K562 (cell line): Measurements from ENCODE around the gene MRAS. TPM values are rescaled to one million over a fixed set of nuclear protein-coding genes. Genes with fewer than 3 reads are reported as not detected.

Experiments used
- ATAC-seq: fragments of 200-7000 bp; cut with Tn5 transposase; 3 replicates; pipeline ENCODE4 v1.9.1; 2020; ENCODE audit warnings: moderate library complexity
- BruUV-seq: library from RNA; stranded (reverse); fragments of 400-500 nt; replicated peaks from 2 replicates; lab custom pipeline; 2021; lab: Mats Ljungman, UMichigan
- CTCF ChIA-PET: fragments of 300-600 bp; formaldehyde crosslinking; extraction: SDS; loops from one replicate; lab custom pipeline; 2021; ENCODE audit warnings: low intra/inter-chr PET ratio; lab: Yijun Ruan, JAX
- POLR2A ChIA-PET: fragments of 300-600, 350-650 bp; sonication (Branson Sonifier 250); formaldehyde crosslinking; extraction: SDS; loops from one replicate; lab custom pipeline; 2021; ENCODE audit warnings: antibody characterized with exemption, inconsistent platforms; lab: Yijun Ruan, JAX
- DNase-seq, 4 experiments: peaks; one replicate each; pipeline versions ENCODE4 v3.0.0 to v3.0.0-alpha.2; 2011 to 2018; ENCODE audit warnings: low spot score in 3 of 4, mixed read lengths in 3 of 4; ENCODE audit errors: extremely low read depth in 1 of 4
- FAIRE-seq: peaks from 2 replicates; lab custom pipeline; 2011; peaks lifted over from hg19 to GRCh38; lab: Jason Lieb, UNC
- H2AFZ ChIP-seq: 2 replicates; pipeline ENCODE4 v1.6.0; 2011; ENCODE audit warnings: low read depth, low read length, control low read depth, inconsistent platforms
- H3K27ac ChIP-seq: fragments of 200-600 bp; 3 replicates; pipeline ENCODE4 v1.8.0; 2011; ENCODE audit warnings: low read depth, mild to moderate bottlenecking, control low read depth, inconsistent platforms, low read length, moderate library complexity, mixed read lengths; ENCODE audit errors: extremely low read depth
- H3K27me3 ChIP-seq, 2 experiments: fragments of 300-600 bp in 1 of 2; 2 replicates in 1 of 2; 3 replicates in 1 of 2; pipeline versions ENCODE4 v1.6.0 to v1.8.0; 2011; ENCODE audit warnings: inconsistent platforms in 2 of 2, low read length in 2 of 2, mild to moderate bottlenecking in 1 of 2, mixed read lengths in 1 of 2, moderate library complexity in 1 of 2; ENCODE audit not compliant: control insufficient read depth in 2 of 2, insufficient read depth in 2 of 2
- H3K36me3 ChIP-seq: fragments of 300-600 bp; 3 replicates; pipeline ENCODE4 v1.8.0; 2011; ENCODE audit warnings: mild to moderate bottlenecking, low read length, inconsistent platforms; ENCODE audit not compliant: control insufficient read depth, insufficient read depth
- H3K4me1 ChIP-seq, 2 experiments: fragments of 200-600 bp in 1 of 2; replicated peaks in 1 of 2; 2 replicates in 1 of 2; 3 replicates in 1 of 2; pipeline versions ENCODE4 v1.5.1 to v1.8.0; 2011; ENCODE audit warnings: inconsistent platforms in 2 of 2, low read length in 2 of 2, mild to moderate bottlenecking in 1 of 2, mixed read lengths in 1 of 2, moderate library complexity in 1 of 2; ENCODE audit not compliant: control insufficient read depth in 2 of 2, insufficient read depth in 2 of 2
- H3K4me2 ChIP-seq: 2 replicates; pipeline ENCODE4 v1.6.1; 2011; ENCODE audit warnings: low read length, control low read depth, inconsistent platforms, mixed read lengths; ENCODE audit not compliant: insufficient read depth
- H3K4me3 ChIP-seq: fragments of 200-600 bp; sonication (generic), shearing (Covaris generic); 2 replicates; pipeline ENCODE4 v1.5.1; 2016; ENCODE audit warnings: control low read depth, inconsistent platforms
- H3K79me2 ChIP-seq: fragments of 200-600 bp; 3 replicates; pipeline ENCODE4 v1.8.0; 2011; ENCODE audit warnings: low read length, inconsistent platforms; ENCODE audit not compliant: control insufficient read depth, insufficient read depth
- H3K9ac ChIP-seq, 2 experiments: 2 replicates each; pipeline versions ENCODE4 v1.6.0 to v1.6.1; 2011; ENCODE audit warnings: low read depth in 2 of 2, low read length in 2 of 2, control low read depth in 1 of 2, inconsistent platforms in 1 of 2, mild to moderate bottlenecking in 1 of 2, mixed read lengths in 1 of 2; ENCODE audit not compliant: insufficient read depth in 1 of 2
- H3K9me1 ChIP-seq: one replicate; pipeline ENCODE4 v1.6.0; 2011; ENCODE audit warnings: inconsistent platforms, mild to moderate bottlenecking, low read length, moderate library complexity; ENCODE audit not compliant: control insufficient read depth, insufficient read depth
- H3K9me3 ChIP-seq: replicated peaks from 2 replicates; pipeline ENCODE4 v1.5.1; 2011; ENCODE audit warnings: low read depth, low read length, inconsistent platforms; ENCODE audit not compliant: control insufficient read depth, insufficient read depth
- H4K20me1 ChIP-seq: replicated peaks from 2 replicates; pipeline ENCODE4 v1.6.1; 2011; ENCODE audit warnings: low read length, inconsistent platforms, mixed read lengths; ENCODE audit not compliant: control insufficient read depth, insufficient read depth
- ADNP ChIP-seq: fragments of 200-800 bp; sonication (Bioruptor generic); IDR thresholded peaks from 2 replicates; pipeline ENCODE4 v1.6.1; 2016; ENCODE audit warnings: missing genetic modification characterization, missing compliant biosample characterization
- CEBPB ChIP-seq: fragments of 450-650 bp; IDR thresholded peaks from 2 replicates; pipeline ENCODE4 v1.6.1; 2016; ENCODE audit warnings: missing genetic modification characterization, missing compliant biosample characterization
- CHD7 ChIP-seq: fragments of 200-600 bp; sonication (generic); IDR thresholded peaks from one replicate; pipeline ENCODE4 v1.6.1; 2012; ENCODE audit warnings: mild to moderate bottlenecking, low read depth, low read length, inconsistent platforms
- CTCFL ChIP-seq: IDR thresholded peaks from 2 replicates; pipeline ENCODE4 v1.6.1; 2011; ENCODE audit warnings: borderline replicate concordance, low read depth, mild to moderate bottlenecking, moderate library complexity, low read length; ENCODE audit not compliant: insufficient read depth, poor library complexity, severe bottlenecking
- SPI1 ChIP-seq: IDR thresholded peaks from 2 replicates; pipeline ENCODE4 v1.6.1; 2011; ENCODE audit warnings: low read depth, low read length, control low read depth, borderline replicate concordance
- ZNF280B ChIP-seq: fragments of 250-450 bp; sonication (Bioruptor Pico); IDR thresholded peaks from 2 replicates; pipeline ENCODE4 v1.5.1; 2021; ENCODE audit warnings: mild to moderate bottlenecking
- WGBS: fragments of 100-300 bp; shearing (Covaris generic); methylation state at CpG from one replicate; pipeline ENCODE4 v1.1.6; 2016; ENCODE audit warnings: low coverage, mixed read lengths; ENCODE audit not compliant: insufficient coverage; ENCODE audit errors: missing lambda C conversion rate; 5-methylcytosine and 5-hydroxymethylcytosine counted together
- in situ Hi-C: fragments of 300-500 bp; cut with MboI; formaldehyde crosslinking; loops from 4 replicates; pipeline ENCODE4 v1.15.0; 2018; ENCODE audit warnings: inconsistent platforms, mixed read lengths
- intact Hi-C: fragments of 100-400 bp; cut with micrococcal nuclease; formaldehyde crosslinking; loops from 2 replicates; pipeline ENCODE4 v1.14.2; 2022
- polyA plus RNA-seq, 8 experiments: library from polyadenylated mRNA; depleted of rRNA in 4 of 8; stranded (reverse) in 5 of 8; unstranded in 3 of 8; fragments of >200 nt; fragmentation: Nextera tagmentation in 2 of 8; fragmentation: Illumina TruSeq in 1 of 8; extraction: Ambion mirVana in 2 of 8; extraction: Trizol in 1 of 8; gene quantifications; 2 replicates each; pipeline versions ENCODE4 v1.2.1 to v1.2.3, GENCODE V29; 2011 to 2014; ENCODE audit warnings: inconsistent platforms in 1 of 8, missing spikeins in 1 of 8
- total RNA-seq, 7 experiments: library from RNA; depleted of rRNA in 6 of 7; stranded (reverse); fragments of >200 nt in 6 of 7; fragmentation: Illumina TruSeq in 2 of 7; extraction: Trizol in 2 of 7; gene quantifications; 2 replicates each; pipeline versions ENCODE4 v1.2.1 to v1.2.3, GENCODE V29; 2011 to 2021; ENCODE audit warnings: low replicate concordance in 1 of 7

The MRAS gene
- total and polyA plus RNA-seq, 9 of the 15 experiments (the other 6 are each of a cell fraction or from before 2014, with no cell fraction given): 1.5 to 10.0 (median 5.0) TPM

- no peaks in the 10 kb centered on the region for H3K36me3 ChIP-seq
- DNase-seq: no peak
- no peaks in the 10 kb centered on the region for H3K9me1 ChIP-seq
- H3K27me3 ChIP-seq: peaks cover 0 to 16% of the 10 kb centered on the region in 2 experiments; a peak in 2 of 5 replicates
- POLR2A ChIA-PET: interaction anchor here (0.7 kb wide), 1 partner anchor 921 kb away, joined by 3 read pairs; no protein-coding TSS in a partner anchor
- 0% methylated on average over 2 of the region's 2 CpGs for WGBS
- no peak overlapping the region for H3K9ac ChIP-seq
- ATAC-seq: no peak
- no peak overlapping the region for H3K4me3 ChIP-seq
- H2AFZ ChIP-seq: no peak overlapping the region
- no peak for FAIRE-seq
- in situ Hi-C loops: no loop called here
- no peaks in the 10 kb centered on the region for H3K9me3 ChIP-seq
- no peaks in the 10 kb centered on the region for H3K4me1 ChIP-seq
- no peak overlapping the region for H3K4me2 ChIP-seq
- no peak overlapping the region for H3K27ac ChIP-seq
- no TSS peak for BruUV-seq
- H3K79me2 ChIP-seq: no peaks in the 10 kb centered on the region
- intact Hi-C loops: no loop called here
- H4K20me1 ChIP-seq: no peaks in the 10 kb centered on the region
- CTCF ChIA-PET: no interaction called here
- TF ChIP-seq SPI1 (no peak), CHD7 (no peak), ADNP (tag) (no peak), CEBPB (tag) (no peak), CTCFL (no peak), ZNF280B (CRISPR knock-in tag) (no peak)
Observed at GRCh38 chr3:138390582-138390932, 42.2 kb downstream of the MRAS start.
